HCT116 (cell line): ENCODE measurements around the gene MYLK. TPM values are rescaled to one million over a fixed set of nuclear protein-coding genes. Genes with fewer than 3 reads are reported as not detected.

Experiments
- ATAC-seq: fragments of 200-7000 bp; cut with Tn5 transposase; 2 replicates; pipeline ENCODE4 v1.9.1; 2020; ENCODE audit warnings: mild to moderate bottlenecking, moderate library complexity
- BruUV-seq: library from RNA; stranded (reverse); fragments of 400-500 nt; replicated peaks from 2 replicates; lab custom pipeline; 2021; lab: Mats Ljungman, UMichigan
- CTCF ChIA-PET: fragments of 300-600 bp; sonication (Branson Sonifier 250); formaldehyde crosslinking; loops from one replicate; lab custom pipeline; 2021; ENCODE audit warnings: antibody characterized with exemption; lab: Charles Lee
- POLR2A ChIA-PET: fragments of 300-600, 350-600 bp; sonication (Branson Sonifier 250); formaldehyde crosslinking; loops from one replicate; lab custom pipeline; 2021; ENCODE audit warnings: antibody characterized with exemption; lab: Charles Lee
- RAD21 ChIA-PET, 2 experiments: fragments of 300-600 bp; sonication (Branson Sonifier 250); formaldehyde crosslinking; loops; one replicate each; lab custom pipeline; 2023; ENCODE audit warnings: low total read pairs in 2 of 2; ENCODE audit not compliant: uncharacterized antibody in 2 of 2, unreplicated experiment in 2 of 2, low non-redundant PET in 1 of 2; lab: Charles Lee
- DNase-seq: peaks from one replicate; pipeline ENCODE4 v3.0.0-alpha.2; 2010; ENCODE audit warnings: low read depth, low spot score
- H2AFZ ChIP-seq: fragments of 200-600 bp; shearing (Covaris generic), sonication (generic); 2 replicates; pipeline ENCODE4 v1.6.1; 2017; ENCODE audit warnings: low read depth, mixed run types, mixed read lengths, antibody characterized with exemption, low read length; ENCODE audit not compliant: poor library complexity, severe bottlenecking
- H3K27ac ChIP-seq: 2 replicates; pipeline ENCODE4 v1.5.1; 2012; ENCODE audit warnings: low read depth, low read length
- H3K27me3 ChIP-seq: fragments of 200-600 bp; sonication (generic); 2 replicates; pipeline ENCODE4 v1.6.1; 2016; ENCODE audit warnings: mixed run types, low read length, mixed read lengths; ENCODE audit not compliant: insufficient read depth
- H3K36me3 ChIP-seq, 2 experiments: fragments of 200-500 bp in 1 of 2; fragments of 200-600 bp in 1 of 2; sonication (Bioruptor generic) in 1 of 2; sonication (generic) in 1 of 2; 2 replicates each; pipeline versions ENCODE4 v1.5.1 to v1.6.1; 2014 to 2016; ENCODE audit warnings: low read length in 2 of 2, inconsistent platforms in 1 of 2, mixed read lengths in 1 of 2, mixed run types in 1 of 2; ENCODE audit not compliant: insufficient read depth in 2 of 2, control insufficient read depth in 1 of 2
- H3K4me1 ChIP-seq, 2 experiments: fragments of 200-600 bp in 1 of 2; sonication (generic) in 1 of 2; 2 replicates each; pipeline versions ENCODE4 v1.5.1 to v1.6.1; 2012 to 2017; ENCODE audit warnings: low read length in 2 of 2, inconsistent platforms in 1 of 2, mild to moderate bottlenecking in 1 of 2, mixed read lengths in 1 of 2, mixed run types in 1 of 2, moderate library complexity in 1 of 2; ENCODE audit not compliant: insufficient read depth in 2 of 2, control insufficient read depth in 1 of 2
- H3K4me2 ChIP-seq: fragments of 200-600 bp; sonication (generic); 2 replicates; pipeline ENCODE4 v1.6.1; 2017; ENCODE audit warnings: mixed run types, low read length, mixed read lengths
- H3K4me3 ChIP-seq, 2 experiments: fragments of 200-600 bp in 1 of 2; sonication (generic) in 1 of 2; replicated peaks in 1 of 2; 2 replicates each; pipeline ENCODE4 v1.5.1; 2011 to 2016; ENCODE audit warnings: low read length in 2 of 2, control low read depth in 1 of 2, low read depth in 1 of 2, mild to moderate bottlenecking in 1 of 2, mixed read lengths in 1 of 2, mixed run types in 1 of 2
- H3K79me2 ChIP-seq: fragments of 200-600 bp; sonication (generic); 2 replicates; pipeline ENCODE4 v1.6.1; 2017; ENCODE audit warnings: mild to moderate bottlenecking, mixed run types, low read length, moderate library complexity, mixed read lengths; ENCODE audit not compliant: insufficient read depth
- H3K9ac ChIP-seq: fragments of 200-600 bp; sonication (generic); 2 replicates; pipeline ENCODE4 v1.6.1; 2016; ENCODE audit warnings: low read length, mixed read lengths
- H3K9me2 ChIP-seq: fragments of 200-600 bp; sonication (generic), shearing (Covaris generic); 2 replicates; pipeline ENCODE4 v1.6.1; 2017; ENCODE audit warnings: mixed run types, mild to moderate bottlenecking, moderate library complexity; ENCODE audit not compliant: insufficient read depth
- H3K9me3 ChIP-seq, 2 experiments: fragments of 200-500 bp in 1 of 2; fragments of 200-600 bp in 1 of 2; sonication (Bioruptor generic) in 1 of 2; sonication (generic) in 1 of 2; 2 replicates each; pipeline ENCODE4 v1.6.1; 2014 to 2017; ENCODE audit warnings: low read length in 2 of 2, mixed read lengths in 2 of 2, inconsistent platforms in 1 of 2, low read depth in 1 of 2, mild to moderate bottlenecking in 1 of 2, mixed run types in 1 of 2, moderate library complexity in 1 of 2; ENCODE audit not compliant: control insufficient read depth in 1 of 2, insufficient read depth in 1 of 2
- H4K20me1 ChIP-seq: fragments of 200-600 bp; sonication (generic), shearing (Covaris generic); 2 replicates; pipeline ENCODE4 v1.6.1; 2017; ENCODE audit warnings: mixed run types, mild to moderate bottlenecking, moderate library complexity; ENCODE audit not compliant: insufficient read depth
- CEBPB ChIP-seq: IDR thresholded peaks from 2 replicates; pipeline ENCODE4 v1.6.1; 2012; ENCODE audit warnings: low read depth
- ELF1 ChIP-seq: IDR thresholded peaks from 2 replicates; pipeline ENCODE4 v1.6.1; 2012; ENCODE audit warnings: low read depth, borderline replicate concordance
- EZH2 ChIP-seq: fragments of 200-600 bp; sonication (generic); IDR thresholded peaks from 2 replicates; pipeline ENCODE4 v1.6.1; 2017; ENCODE audit warnings: antibody characterized with exemption, mixed run types
- FOSL1 ChIP-seq: IDR thresholded peaks from 2 replicates; pipeline ENCODE4 v1.6.1; 2012; ENCODE audit warnings: low read depth
- JUND ChIP-seq: IDR thresholded peaks from 2 replicates; pipeline ENCODE4 v1.6.1; 2012
- POLR2A ChIP-seq: IDR thresholded peaks from 2 replicates; pipeline ENCODE4 v1.7.0; 2011; ENCODE audit warnings: borderline replicate concordance; ENCODE audit not compliant: insufficient read depth, insufficient read length; ENCODE audit errors: extremely low read depth
- POLR2AphosphoS5 ChIP-seq: IDR thresholded peaks from 2 replicates; pipeline ENCODE4 v1.6.1; 2011; ENCODE audit warnings: mild to moderate bottlenecking, low read depth, low read length, moderate library complexity
- RAD21 ChIP-seq: IDR thresholded peaks from 2 replicates; pipeline ENCODE4 v1.6.1; 2012; ENCODE audit warnings: low read depth, mild to moderate bottlenecking
- SIN3A ChIP-seq: IDR thresholded peaks from 2 replicates; pipeline ENCODE4 v1.6.1; 2012; ENCODE audit warnings: low read depth
- SRF ChIP-seq: IDR thresholded peaks from 2 replicates; pipeline ENCODE4 v1.6.1; 2012; ENCODE audit warnings: low read depth
- intact Hi-C: fragments of 100-400 bp; cut with micrococcal nuclease; formaldehyde crosslinking; loops from 2 replicates; pipeline ENCODE4 v1.10.0; 2022
- total RNA-seq: library from RNA; stranded (reverse); gene quantifications from one replicate; pipeline ENCODE4 v1.2.1, GENCODE V29; 2021; ENCODE audit not compliant: unreplicated experiment
- TF ChIP-seq, protein P1 (sequence below): IDR thresholded peaks from 2 replicates; pipeline ENCODE4 v1.6.1; 2012

MYLK gene
- total RNA-seq, 1 experiment from 2014 or later, result 3.8 TPM

GRCh38 chr3:123831420-123831819 is 52.7 kb downstream of the MYLK start:
- Histone ChIP-seq H3K4me2 (no peak overlapping the region), H3K79me2 (no peaks in the 10 kb centered on the region), H3K9me3 (peaks cover 4 to 11% of the 10 kb centered on the region in 2 experiments; a peak in 3 of 4 replicates), H2AFZ (no peak overlapping the region), H3K4me3 (no peak overlapping the region), H3K9ac (no peak overlapping the region), H4K20me1 (no peaks in the 10 kb centered on the region), H3K36me3 (no peaks in the 10 kb centered on the region), H3K27ac (no peak overlapping the region), H3K4me1 (peaks cover 0 to 8% of the 10 kb centered on the region in 2 experiments; a peak in 2 of 4 replicates), H3K27me3 (no peaks in the 10 kb centered on the region), H3K9me2 (no peaks in the 10 kb centered on the region)
- CTCF ChIA-PET, result interaction anchor here (0.5 kb wide), 1 partner anchor 12 kb away, joined by 3 read pairs; no protein-coding TSS in a partner anchor
- RAD21 ChIA-PET, result no interaction called here
- no peak for DNase-seq
- BruUV-seq, result no TSS peak
- TF ChIP-seq SIN3A (no peak), ELF1 (no peak), SRF (no peak), RAD21 (no peak)
- TF ChIP-seq, protein P1, sequence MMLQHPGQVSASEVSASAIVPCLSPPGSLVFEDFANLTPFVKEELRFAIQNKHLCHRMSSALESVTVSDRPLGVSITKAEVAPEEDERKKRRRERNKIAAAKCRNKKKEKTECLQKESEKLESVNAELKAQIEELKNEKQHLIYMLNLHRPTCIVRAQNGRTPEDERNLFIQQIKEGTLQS, result no peak
- intact Hi-C loops, result no loop called here
- ATAC-seq, result no peak
- POLR2A ChIA-PET, result no interaction called here

DNA sequence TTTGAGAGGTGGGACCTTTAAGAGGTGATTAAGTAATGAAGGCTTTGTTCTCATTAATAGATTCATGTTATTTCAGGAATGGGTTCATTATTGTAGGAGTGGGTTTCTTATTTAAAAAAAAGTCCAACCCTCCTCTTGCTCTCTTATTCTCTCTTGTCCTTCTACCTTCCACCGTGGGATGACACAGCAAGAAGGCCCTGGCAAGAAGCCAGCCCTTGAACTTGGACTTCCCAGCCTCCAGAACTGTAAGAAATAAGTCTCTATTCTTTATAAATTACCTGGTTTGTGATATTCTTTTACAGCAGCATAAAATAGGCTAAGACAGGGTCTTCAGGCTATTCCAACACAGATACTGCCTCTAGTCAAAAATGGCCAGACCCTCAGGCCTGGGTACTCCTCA is 62.2 kb downstream of the MYLK start:
- TF ChIP-seq FOSL1, result no peak
- TF ChIP-seq EZH2, result no peak
- TF ChIP-seq POLR2AphosphoS5, result no peak
- TF ChIP-seq POLR2A, result no peak
- no peak for TF ChIP-seq RAD21
- no peak for TF ChIP-seq CEBPB
- TF ChIP-seq JUND, result no peak
- no peak for DNase-seq
- intact Hi-C loops, result no loop called here
- H3K9me2 ChIP-seq, result no peaks in the 10 kb centered on the region
- H3K4me3 ChIP-seq, result no peak overlapping the region
- POLR2A ChIA-PET, result no interaction called here
- H3K27ac ChIP-seq, result no peak overlapping the region
- RAD21 ChIA-PET, result no interaction called here
- no peaks in the 10 kb centered on the region for H3K79me2 ChIP-seq
- ATAC-seq, result no peak
- no TSS peak for BruUV-seq
- H3K27me3 ChIP-seq, result no peaks in the 10 kb centered on the region
- CTCF ChIA-PET, result no interaction called here
- no peak overlapping the region for H3K9ac ChIP-seq
- no peaks in the 10 kb centered on the region for H3K36me3 ChIP-seq
- H4K20me1 ChIP-seq, result no peaks in the 10 kb centered on the region
- H3K4me1 ChIP-seq, result peaks cover 7 to 8% of the 10 kb centered on the region in 2 experiments; a peak in 3 of 4 replicates
- no peak overlapping the region for H2AFZ ChIP-seq
- no peak overlapping the region for H3K4me2 ChIP-seq
- peaks cover 0 to 5% of the 10 kb centered on the region in 2 experiments; a peak in 2 of 4 replicates for H3K9me3 ChIP-seq
